CD4-positive, alpha-beta T cell treated with Interleukin-10 for 1 hour (primary cell): Measurements from ENCODE around the gene GPRIN2.
"Not testable (repeated sequence)": the region's sequence is repeated elsewhere in the genome, so short reads cannot be mapped to it uniquely, and the experiment has no call there.

ENCODE experiments used
- DNase-seq: peaks from one replicate; pipeline ENCODE4 v3.0.0-alpha.2; 2020

GPRIN2 gene

GRCh38 chr10:46556515-46557318 lies at the start of gene GPRIN2:
GPRIN2 (minus strand) TSS chr10:46556658; CDS start chr10:46550736, 5,922 bp downstream.
- peak; percentile 0 for DNase-seq

GRCh38 chr10:46600516-46600915 lies 44.1 kb upstream of the GPRIN2 start:
- not testable (repeated sequence) for DNase-seq

GRCh38 chr10:46597616-46598246 lies 41.3 kb upstream of the GPRIN2 start:
- DNase-seq = peak; percentile 35

GRCh38 chr10:46596570-46596969 lies 40.1 kb upstream of the GPRIN2 start:
- not testable (repeated sequence) for DNase-seq

- DNase-seq = not testable (repeated sequence)
These were observed 38.1 kb upstream of the GPRIN2 start for GRCh38 chr10:46594453-46595063.

- not testable (repeated sequence) for DNase-seq
These were observed 36.8 kb upstream of the GPRIN2 start for GRCh38 chr10:46593307-46593706.

GRCh38 chr10:46591053-46591452 lies 34.6 kb upstream of the GPRIN2 start:
- DNase-seq = not testable (repeated sequence)

GRCh38 chr10:46589589-46589988 lies 33.1 kb upstream of the GPRIN2 start:
- not testable (repeated sequence) for DNase-seq

- not testable (repeated sequence) for DNase-seq
These were observed 31.8 kb upstream of the GPRIN2 start for GRCh38 chr10:46588221-46588620.

GRCh38 chr10:46587546-46587945 lies 31.1 kb upstream of the GPRIN2 start:
- DNase-seq = not testable (repeated sequence)

- DNase-seq = not testable (repeated sequence)
These were observed 28.8 kb upstream of the GPRIN2 start for GRCh38 chr10:46585246-46585645.

- not testable (repeated sequence) for DNase-seq
These were observed 27.7 kb upstream of the GPRIN2 start for GRCh38 chr10:46584196-46584595.

GRCh38 chr10:46582568-46582967 lies 26.1 kb upstream of the GPRIN2 start:
- not testable (repeated sequence) for DNase-seq

GRCh38 chr10:46581997-46582396 lies 25.5 kb upstream of the GPRIN2 start:
- DNase-seq = not testable (repeated sequence)

- DNase-seq = not testable (repeated sequence)
These were observed 22.9 kb upstream of the GPRIN2 start for GRCh38 chr10:46579378-46579777.

GRCh38 chr10:46578474-46579178 lies 22.2 kb upstream of the GPRIN2 start, which contains the start of gene SYT15:
SYT15 (plus strand) TSS chr10:46579128; CDS start chr10:46579169, 41 bp downstream.
- not testable (repeated sequence) for DNase-seq

GRCh38 chr10:46577624-46578473 lies 21.4 kb upstream of the GPRIN2 start:
- DNase-seq = not testable (repeated sequence)

GRCh38 chr10:46573884-46574283 lies 17.4 kb upstream of the GPRIN2 start:
- DNase-seq = not testable (repeated sequence)

- not testable (repeated sequence) for DNase-seq
These were observed 16.9 kb upstream of the GPRIN2 start for GRCh38 chr10:46573314-46573713.

- DNase-seq = not testable (repeated sequence)
These were observed 16.3 kb upstream of the GPRIN2 start for GRCh38 chr10:46572765-46573164.

- not testable (repeated sequence) for DNase-seq
These were observed 14.2 kb upstream of the GPRIN2 start for GRCh38 chr10:46570655-46571054.

GRCh38 chr10:46567151-46567550 lies 10.7 kb upstream of the GPRIN2 start:
- DNase-seq = not testable (repeated sequence)
